Gastrocnemius medialis (tissue), 4 donors: ENCODE data around the gene THOC7. TPM values are rescaled to one million over a fixed set of nuclear protein-coding genes. Genes with fewer than 3 reads are reported as not detected.

Experiments used
- ATAC-seq, 2 donors: fragments of 150-250 bp; one replicate each; pipeline ENCODE4 v1.9.1; 2016
- DNase-seq, 2 donors: peaks; one replicate each; pipeline ENCODE4 v3.0.0-alpha.2; 2019
- H3K27ac ChIP-seq, 4 donors: fragments of 200-600 bp; sonication (generic); 1 replicate in 1 of 4; 2 replicates in 3 of 4; pipeline ENCODE4 v1.5.1; 2016 to 2018; ENCODE audit warnings: mild to moderate bottlenecking in 2 of 4, moderate library complexity in 1 of 4
- H3K27me3 ChIP-seq, 3 donors: fragments of 200-600 bp; sonication (generic) in 2 of 3; 1 replicate in 1 of 3; 2 replicates in 2 of 3; pipeline versions ENCODE4 v1.5.1 to v1.6.0; 2016 to 2019; ENCODE audit warnings: mild to moderate bottlenecking in 1 of 3, moderate library complexity in 1 of 3
- H3K36me3 ChIP-seq, 2 donors: fragments of 200-600 bp; sonication (generic) in 1 of 2; one replicate each; pipeline ENCODE4 v1.5.1; 2017 to 2018
- H3K4me1 ChIP-seq, 2 donors: fragments of 200-600 bp; sonication (generic) in 1 of 2; one replicate each; pipeline ENCODE4 v1.5.1; 2016 to 2017; ENCODE audit warnings: mild to moderate bottlenecking in 2 of 2
- H3K4me3 ChIP-seq, 4 donors: fragments of 200-600 bp; sonication (generic) in 3 of 4; 1 replicate in 1 of 4; 2 replicates in 3 of 4; pipeline ENCODE4 v1.5.1; 2016 to 2019; ENCODE audit warnings: mild to moderate bottlenecking in 2 of 4
- H3K9me3 ChIP-seq, 3 donors: fragments of 200-600 bp; sonication (generic) in 2 of 3; 1 replicate in 1 of 3; 2 replicates in 2 of 3; pipeline ENCODE4 v1.5.1; 2016 to 2019
- CTCF ChIP-seq, 5 experiments: fragments of 450-650 bp in 3 of 5; fragments of 200-600 bp in 2 of 5; sonication (generic) in 2 of 5; IDR thresholded peaks in 4 of 5; conservative IDR thresholded peaks in 1 of 5; 1 replicate in 4 of 5; 2 replicates in 1 of 5; pipeline ENCODE4 v1.5.1; 2016 to 2019; ENCODE audit warnings: antibody characterized with exemption in 5 of 5, mild to moderate bottlenecking in 3 of 5, moderate library complexity in 3 of 5
- POLR2A ChIP-seq, 2 donors: fragments of 450-650 bp; IDR thresholded peaks; one replicate each; pipeline ENCODE4 v1.6.1; 2017; ENCODE audit warnings: antibody characterized with exemption in 2 of 2, mild to moderate bottlenecking in 2 of 2, moderate library complexity in 2 of 2
- in situ Hi-C, 4 donors: fragments of 200-750 bp; cut with MboI; loops; one replicate each; pipeline versions ENCODE4 v1.15.0 to v1.8.0; 2017; ENCODE audit warnings: low sequenced_read_pairs in 4 of 4
- intact Hi-C: fragments of 100-400 bp; cut with DNase I; formaldehyde crosslinking; loops from one replicate; pipeline ENCODE4 v1.15.1; 2023; ENCODE audit warnings: low total_unique reads
- total RNA-seq, 4 donors: library from RNA; depleted of rRNA; stranded (reverse); fragments of >200 nt; gene quantifications; one replicate each; pipeline versions ENCODE4 v1.1.0 to v1.2.3, GENCODE V29; 2016

THOC7 gene
- total RNA-seq, 4 donors from 2014 or later: 52.0 to 74.8 (median 67.6) TPM

- intact Hi-C loops (no loop called here), in situ Hi-C loops (loop anchor here in 3 of 4 donors (25.0 kb wide), 2 partner anchors 1171 to 1196 kb away; no protein-coding TSS in a partner anchor)
- TF ChIP-seq POLR2A (IDR thresholded peaks at IDR 0.05): no peak
- TF ChIP-seq CTCF (IDR thresholded peaks at IDR 0.05 in 4 of 5, conservative IDR thresholded peaks at IDR 0.05 in 1 of 5): no peak
- DNase-seq (no peak), ATAC-seq (no peak)
- Histone ChIP-seq H3K4me1 (no peaks in the 10 kb centered on the region), H3K9me3 (no peaks in the 10 kb centered on the region), H3K4me3 (no peak overlapping the region), H3K27ac (no peak overlapping the region), H3K36me3 (no peaks in the 10 kb centered on the region), H3K27me3 (no peaks in the 10 kb centered on the region)
Observed at GRCh38 chr3:63807961-63808565, 55.5 kb downstream of the THOC7 start.

GRCh38 chr3:63803911-63804310, 59.7 kb downstream of the THOC7 start:
- Histone ChIP-seq H3K36me3 (no peaks in the 10 kb centered on the region), H3K4me1 (no peaks in the 10 kb centered on the region), H3K4me3 (no peak overlapping the region), H3K9me3 (no peaks in the 10 kb centered on the region), H3K27ac (no peak overlapping the region), H3K27me3 (no peaks in the 10 kb centered on the region)
- no peak for ATAC-seq
- in situ Hi-C loops (loop anchor here in 3 of 4 donors (25.0 kb wide), 2 partner anchors 1167 to 1192 kb away; no protein-coding TSS in a partner anchor), intact Hi-C loops (no loop called here)
- DNase-seq: no peak
- TF ChIP-seq POLR2A (IDR thresholded peaks at IDR 0.05): no peak
- no peak for TF ChIP-seq CTCF (IDR thresholded peaks at IDR 0.05 in 4 of 5, conservative IDR thresholded peaks at IDR 0.05 in 1 of 5)

GRCh38 chr3:63800097-63800496, 63.5 kb downstream of the THOC7 start:
- Histone ChIP-seq H3K4me1 (no peaks in the 10 kb centered on the region), H3K36me3 (no peaks in the 10 kb centered on the region), H3K27me3 (no peaks in the 10 kb centered on the region), H3K9me3 (no peaks in the 10 kb centered on the region), H3K4me3 (no peak overlapping the region), H3K27ac (no peak overlapping the region)
- DNase-seq: no peak
- in situ Hi-C loops (loop anchor here in 3 of 4 donors (25.0 kb wide), 2 partner anchors 1163 to 1188 kb away; no protein-coding TSS in a partner anchor), intact Hi-C loops (no loop called here)
- no peak for ATAC-seq
- TF ChIP-seq POLR2A (IDR thresholded peaks at IDR 0.05) (no peak), CTCF (IDR thresholded peaks at IDR 0.05 in 4 of 5, conservative IDR thresholded peaks at IDR 0.05 in 1 of 5) (no peak)

- TF ChIP-seq POLR2A (IDR thresholded peaks at IDR 0.05) (no peak), CTCF (IDR thresholded peaks at IDR 0.05 in 4 of 5, conservative IDR thresholded peaks at IDR 0.05 in 1 of 5) (no peak)
- no peaks in the 10 kb centered on the region for H3K27me3 ChIP-seq
- no peaks in the 10 kb centered on the region for H3K36me3 ChIP-seq
- no peaks in the 10 kb centered on the region for H3K4me1 ChIP-seq
- H3K9me3 ChIP-seq: no peaks in the 10 kb centered on the region
- no peak overlapping the region for H3K27ac ChIP-seq
- intact Hi-C loops (no loop called here), in situ Hi-C loops (no loop called here)
- no peak overlapping the region for H3K4me3 ChIP-seq
- DNase-seq: no peak
- no peak for ATAC-seq
Observed at GRCh38 chr3:63798949-63799348, 64.7 kb downstream of the THOC7 start.

- TF ChIP-seq POLR2A (IDR thresholded peaks at IDR 0.05): no peak
- ATAC-seq: no peak
- Histone ChIP-seq H3K27me3 (no peaks in the 10 kb centered on the region), H3K4me1 (no peaks in the 10 kb centered on the region), H3K36me3 (no peaks in the 10 kb centered on the region), H3K9me3 (no peaks in the 10 kb centered on the region), H3K4me3 (no peak overlapping the region), H3K27ac (no peak overlapping the region)
- intact Hi-C loops: no loop called here
- DNase-seq: no peak
- in situ Hi-C loops: no loop called here
Observed at GRCh38 chr3:63798544-63798943, 65.1 kb downstream of the THOC7 start.
